HG03064 (cell line): ENCODE measurements around the gene TNRC6C.
"Not testable (repeated sequence)": the region's sequence is repeated elsewhere in the genome, so short reads cannot be mapped to it uniquely, and the experiment has no call there.

ENCODE experiments used
- ATAC-seq: cut with Tn5 transposase; IDR thresholded peaks from one replicate; pipeline ENCODE4 v1.9.1; 2021; ENCODE audit warnings: low read depth; ENCODE audit not compliant: unreplicated experiment

TNRC6C gene

DNA sequence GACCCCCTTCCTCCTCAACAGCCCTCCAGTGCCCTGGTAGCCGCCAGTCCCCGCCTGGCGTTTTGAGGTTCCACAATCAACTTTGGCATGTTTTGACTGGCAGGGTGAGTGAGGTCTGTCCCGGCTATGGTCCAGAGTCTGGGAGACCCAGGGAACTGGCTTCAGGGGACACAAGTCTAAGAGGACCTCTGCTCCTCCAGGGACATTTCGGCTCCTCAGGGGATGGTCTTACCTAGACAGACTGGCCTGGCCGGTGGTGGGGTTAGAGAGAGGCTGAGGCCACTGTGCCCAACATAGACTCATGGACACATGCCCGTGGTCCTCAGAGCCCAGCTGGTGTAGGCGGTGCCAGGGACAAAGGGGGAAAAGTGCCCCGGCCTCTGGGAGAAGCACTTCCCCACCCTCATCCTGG, 174.3 kb downstream of the TNRC6C start:
- no peak for ATAC-seq

GRCh38 chr17:78133179-78133951, 174.9 kb downstream of the TNRC6C start:
- no peak for ATAC-seq

DNA sequence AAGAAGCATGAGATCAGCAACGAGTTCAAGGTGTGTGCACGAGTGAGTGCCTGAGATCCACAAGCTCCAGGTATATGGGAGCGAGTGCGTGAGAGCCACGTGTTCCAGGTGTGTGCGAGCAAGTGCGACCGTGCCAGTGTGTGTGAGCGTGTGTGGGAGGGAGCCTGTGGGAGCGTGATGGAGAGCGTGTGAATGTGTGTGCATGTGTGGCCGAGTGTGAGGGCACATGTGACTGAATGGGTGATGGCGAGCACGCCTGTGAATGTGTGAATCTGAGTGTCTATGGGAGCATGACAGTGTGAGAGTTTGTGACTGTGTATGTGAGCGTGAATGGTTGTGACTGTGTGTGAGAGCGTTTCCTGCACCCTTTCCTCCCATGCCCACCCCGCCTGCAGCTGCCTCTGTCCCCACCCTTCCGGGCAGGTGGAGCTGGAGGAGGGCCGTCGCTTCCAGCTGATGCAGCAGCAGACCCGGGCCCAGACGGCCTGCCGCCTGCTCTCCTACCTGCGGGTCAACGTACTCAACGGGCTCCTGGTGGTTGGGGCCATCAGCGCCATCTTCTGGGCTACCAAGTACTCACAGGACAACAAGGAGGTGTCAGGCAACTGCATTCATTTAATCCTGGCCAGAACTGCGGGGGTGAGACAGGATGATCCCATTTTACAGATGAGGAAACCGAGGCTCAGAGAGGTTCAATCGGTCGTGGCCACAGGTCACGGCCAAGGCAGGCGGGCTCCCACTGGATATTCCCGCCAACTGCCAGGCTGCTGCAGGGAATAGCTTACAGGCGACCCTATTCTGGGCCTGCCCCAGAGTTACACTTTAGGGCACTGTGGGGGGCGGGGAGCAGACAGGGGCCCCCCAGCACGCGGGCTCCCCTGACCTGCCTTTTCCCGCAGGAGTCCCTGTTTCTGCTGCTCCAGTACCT, 175.7 kb downstream of the TNRC6C start:
- ATAC-seq: no peak

DNA sequence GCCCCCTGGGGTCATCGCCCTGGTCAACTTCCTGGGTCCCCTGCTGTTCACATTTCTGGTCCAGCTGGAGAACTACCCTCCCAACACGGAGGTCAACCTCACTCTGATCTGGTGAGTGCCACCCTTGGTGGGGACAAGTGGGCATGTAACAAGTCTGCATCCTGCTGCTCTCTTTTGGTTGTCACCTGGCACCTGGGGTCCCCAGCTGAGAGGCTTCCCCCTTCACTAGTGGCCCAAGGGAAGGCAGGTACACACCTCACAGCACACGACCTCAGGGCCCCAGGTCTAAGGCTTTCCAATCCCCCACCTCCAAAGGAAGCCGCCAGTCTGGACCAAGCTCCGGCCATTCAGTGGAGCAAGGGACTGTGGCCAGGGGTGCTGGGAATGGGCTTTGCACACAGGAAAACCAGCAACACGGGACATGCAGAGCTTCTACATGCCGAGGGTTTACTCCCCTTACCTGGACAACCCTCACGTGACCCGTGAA, 176.4 kb downstream of the TNRC6C start:
- ATAC-seq: no peak

DNA sequence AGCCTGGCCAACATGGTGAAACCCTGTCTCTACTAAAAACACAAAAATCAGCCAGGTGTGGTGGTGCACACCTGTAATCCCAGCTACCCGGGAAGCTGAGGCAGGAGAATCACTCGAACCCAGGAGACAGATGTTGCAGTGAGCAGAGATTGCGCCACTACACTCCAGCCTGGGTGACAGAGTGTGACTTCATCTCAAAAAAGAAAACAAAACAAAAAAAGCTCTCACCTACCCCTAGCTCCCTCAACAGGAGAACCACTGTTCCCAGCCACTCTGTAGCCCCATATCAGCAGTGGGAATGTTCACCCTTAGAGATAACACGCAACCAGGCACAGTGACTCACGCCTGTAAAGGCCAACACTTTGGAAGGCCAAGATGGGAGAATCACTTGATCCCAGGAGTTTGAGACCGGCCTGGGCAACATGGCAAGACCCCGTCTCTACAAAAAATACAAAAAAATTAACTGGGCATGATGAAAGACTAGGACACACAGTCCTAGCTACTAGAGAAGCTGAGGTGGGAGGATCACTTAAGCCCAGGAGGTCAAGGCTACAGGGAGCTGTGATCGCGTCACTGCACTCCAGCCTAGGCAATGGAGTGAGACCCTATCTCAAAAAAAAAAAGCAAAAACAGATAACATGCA, 177.5 kb downstream of the TNRC6C start:
- no peak for ATAC-seq

- no peak for ATAC-seq
These were observed 179.1 kb downstream of the TNRC6C start for GRCh38 chr17:78137392-78138203.

GRCh38 chr17:78138204-78139060, 179.9 kb downstream of the TNRC6C start:
- ATAC-seq: no peak

GRCh38 chr17:78139861-78140168, 181.3 kb downstream of the TNRC6C start:
- ATAC-seq: not testable (repeated sequence)

- ATAC-seq: peak; percentile 48
These were observed 181.9 kb downstream of the TNRC6C start for GRCh38 chr17:78140169-78141051.

DNA sequence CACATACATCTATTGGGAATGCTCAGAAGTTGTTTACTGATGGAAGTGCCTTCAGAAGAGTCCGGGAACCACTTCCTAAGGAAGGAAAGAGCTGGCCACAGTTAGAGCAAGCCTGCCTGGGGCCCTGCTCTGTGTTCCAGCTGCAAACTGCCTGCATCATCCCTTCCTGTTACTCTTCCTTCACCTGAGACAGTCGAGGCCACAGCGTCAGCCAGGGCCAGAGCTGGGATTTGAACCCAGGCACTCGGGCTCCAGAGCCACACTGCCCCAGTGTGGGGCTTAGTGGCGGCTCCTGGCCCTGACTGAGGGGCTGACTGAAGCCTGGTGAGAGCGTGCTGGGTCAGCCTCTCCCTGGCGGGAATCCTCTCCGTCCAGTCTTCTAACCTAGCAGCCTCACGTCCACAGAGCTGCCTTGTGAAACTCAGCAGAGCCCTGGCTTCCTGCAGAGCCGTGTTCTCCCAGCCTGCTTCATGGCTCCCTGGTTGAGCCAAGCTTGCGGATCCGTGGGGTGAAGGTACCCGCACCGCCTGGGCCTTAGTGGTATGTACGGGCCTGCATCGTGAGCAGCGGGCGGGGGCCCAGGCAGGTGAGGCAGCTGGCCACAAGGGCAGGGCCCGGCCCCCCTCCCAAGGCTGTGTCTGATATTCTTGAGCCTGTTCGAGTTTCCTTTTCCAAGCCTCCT, 183.1 kb downstream of the TNRC6C start:
- no peak for ATAC-seq

DNA sequence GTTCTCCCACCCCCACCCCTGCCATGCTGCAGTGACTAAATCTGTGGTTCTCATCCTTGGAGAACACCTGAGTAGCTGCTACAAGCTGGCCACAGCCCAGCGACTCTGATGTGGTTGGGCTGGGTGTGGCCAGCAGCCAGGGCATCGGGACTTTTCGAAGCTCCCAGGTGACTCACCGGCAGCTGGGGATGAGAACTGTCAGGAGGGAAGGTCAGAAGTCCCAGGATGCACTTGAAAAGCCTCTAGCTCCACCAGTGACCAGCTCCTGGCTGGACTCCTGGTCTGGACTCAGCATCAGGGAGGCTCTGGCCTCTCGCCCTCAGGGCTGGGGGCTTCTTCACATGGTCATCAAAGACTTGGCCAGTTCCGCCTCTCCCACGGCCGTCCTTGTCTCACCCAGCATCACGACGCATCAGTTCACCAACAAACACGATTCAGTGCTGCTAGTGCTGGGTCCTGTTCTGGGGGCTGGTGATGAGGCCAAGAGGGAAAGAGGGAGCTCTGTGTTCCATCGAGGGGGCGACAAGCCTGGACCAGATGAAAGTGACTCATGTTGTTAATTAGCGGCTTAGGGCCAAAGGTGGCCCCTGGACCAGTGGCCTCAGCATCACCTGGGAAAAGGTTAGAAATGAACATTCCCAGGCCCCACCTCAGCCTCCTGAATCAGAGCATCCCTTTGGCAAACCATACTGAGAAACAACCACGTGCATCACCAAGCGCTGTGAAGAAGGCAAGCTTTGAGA, 183.8 kb downstream of the TNRC6C start:
- ATAC-seq: no peak

GRCh38 chr17:78143214-78144146, 185.0 kb downstream of the TNRC6C start:
- no peak for ATAC-seq

GRCh38 chr17:78144147-78144719, 185.7 kb downstream of the TNRC6C start:
- ATAC-seq: no peak

DNA sequence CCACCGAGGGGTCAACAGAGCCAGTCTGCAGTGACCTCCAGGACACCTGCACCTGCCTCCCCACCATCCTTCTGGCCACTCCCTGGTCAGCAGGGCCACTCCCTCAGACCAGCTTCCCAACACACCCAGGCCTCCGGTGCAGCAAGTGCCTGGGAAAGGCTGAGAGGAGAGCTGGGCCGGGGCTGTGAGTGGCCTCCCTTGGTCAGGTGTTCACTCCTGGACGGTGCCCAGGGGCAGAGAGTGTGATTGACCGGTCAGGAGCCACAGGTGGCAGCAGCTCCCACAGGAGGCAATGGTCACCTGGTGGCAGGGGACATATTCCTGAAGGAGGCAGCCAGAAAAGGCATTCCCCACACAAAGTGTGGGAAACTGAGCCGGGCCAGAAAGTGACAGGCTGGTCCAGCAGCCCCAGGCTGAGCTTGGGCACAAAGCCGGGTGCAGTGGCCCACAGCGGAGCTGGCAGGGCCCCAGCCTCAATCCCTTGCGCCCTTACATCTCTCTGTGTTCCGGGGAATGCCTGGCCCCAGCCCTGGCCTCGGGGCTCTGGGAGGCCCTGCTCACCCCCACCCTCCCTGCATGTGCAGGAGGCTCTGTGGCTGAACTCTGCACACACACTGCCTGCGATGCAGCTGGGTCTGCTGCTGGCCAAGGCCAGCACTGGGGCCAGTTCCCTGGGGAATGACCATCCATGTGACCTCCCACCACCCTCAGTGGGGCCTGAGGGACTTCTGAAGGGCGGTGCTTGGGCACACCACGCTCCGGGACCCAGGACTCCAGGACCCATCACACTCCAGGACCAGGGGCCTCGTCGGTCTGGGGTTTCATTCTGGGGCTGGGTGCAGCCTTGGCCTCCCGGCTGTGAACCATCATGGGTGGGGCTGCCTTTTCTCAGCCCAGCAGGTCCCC, 186.5 kb downstream of the TNRC6C start:
- no peak for ATAC-seq

DNA sequence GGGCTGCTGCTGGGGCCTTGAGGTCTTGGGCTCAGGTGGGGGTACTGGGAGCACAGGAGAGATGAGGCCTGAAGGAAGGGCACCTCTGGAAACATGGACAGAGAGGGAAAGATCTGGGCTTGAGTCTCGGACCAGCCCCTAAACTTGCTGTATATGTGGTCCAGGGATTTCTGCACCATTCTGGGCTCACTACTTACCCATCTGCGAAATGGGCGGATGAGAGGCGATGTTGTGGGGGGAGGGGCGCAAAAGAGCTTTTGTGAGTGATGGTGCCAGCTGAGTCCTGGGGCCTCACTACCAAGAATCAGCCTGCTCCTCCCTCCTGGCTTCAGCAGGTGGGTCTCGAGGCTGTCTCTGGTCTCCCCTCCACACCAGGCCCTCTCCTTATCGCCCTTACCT, 188.0 kb downstream of the TNRC6C start:
- no peak for ATAC-seq
